ENCODE data around the gene SLC12A7.

DNA sequence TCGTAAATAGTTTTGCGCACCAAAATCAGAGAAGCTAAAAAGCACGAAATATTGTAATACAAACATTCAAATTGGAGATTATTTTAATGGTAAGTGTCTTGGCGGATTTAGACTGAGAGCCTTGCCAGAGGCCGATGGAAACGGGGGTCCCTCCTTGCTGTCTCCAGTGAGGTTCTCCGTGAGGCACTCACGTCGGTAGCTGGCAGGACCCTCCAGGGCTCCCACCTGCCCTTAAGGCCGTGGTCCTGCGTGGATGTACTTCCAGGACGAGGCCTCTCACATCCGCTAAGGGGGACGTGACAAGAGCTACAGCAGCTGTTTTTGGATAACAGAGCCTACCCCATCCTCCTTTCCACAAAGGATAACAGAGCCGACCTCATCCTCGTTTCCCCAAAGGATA, 95.4 kb downstream of the SLC12A7 start:
- TF ChIP-seq POLR2A (IDR thresholded peaks at IDR 0.05; ENCODE audit: low read length) (no peak), GATA1 (IDR thresholded peaks at IDR 0.05; ENCODE audit: low read depth, low read length) (no peak)
